ENCODE data around the gene NPY4R.
"Not testable (repeated sequence)": the region's sequence is repeated elsewhere in the genome, so short reads cannot be mapped to it uniquely, and the experiment has no call there.

The NPY4R gene, protein sequence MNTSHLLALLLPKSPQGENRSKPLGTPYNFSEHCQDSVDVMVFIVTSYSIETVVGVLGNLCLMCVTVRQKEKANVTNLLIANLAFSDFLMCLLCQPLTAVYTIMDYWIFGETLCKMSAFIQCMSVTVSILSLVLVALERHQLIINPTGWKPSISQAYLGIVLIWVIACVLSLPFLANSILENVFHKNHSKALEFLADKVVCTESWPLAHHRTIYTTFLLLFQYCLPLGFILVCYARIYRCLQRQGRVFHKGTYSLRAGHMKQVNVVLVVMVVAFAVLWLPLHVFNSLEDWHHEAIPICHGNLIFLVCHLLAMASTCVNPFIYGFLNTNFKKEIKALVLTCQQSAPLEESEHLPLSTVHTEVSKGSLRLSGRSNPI

DNA sequence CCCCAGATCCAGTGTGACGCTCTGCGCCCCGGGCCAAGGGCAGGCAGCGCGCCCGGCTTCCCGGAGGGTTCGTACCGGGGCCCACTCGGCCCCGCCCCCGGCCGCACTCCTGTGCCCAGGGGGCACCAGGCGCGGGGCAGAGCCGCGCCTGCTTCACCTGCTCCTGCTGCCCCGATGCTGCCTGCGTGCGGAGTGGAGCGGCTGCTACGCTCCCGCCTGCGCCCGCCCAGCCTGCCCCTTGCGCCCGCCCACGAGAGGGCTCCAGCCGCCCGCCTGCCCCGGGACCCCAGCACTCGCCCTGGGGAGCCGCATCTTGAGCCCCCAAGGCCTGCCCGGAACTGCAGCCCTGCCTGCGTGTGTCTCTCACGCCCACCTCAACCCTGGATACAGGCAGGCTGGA lies at the start of gene NPY4R:
NPY4R (minus strand) TSS at position 194 of the 400 bp plus-strand sequence. CDS start 3,323 bp downstream, outside the sequence.
- not testable (repeated sequence) for DNase-seq

DNA sequence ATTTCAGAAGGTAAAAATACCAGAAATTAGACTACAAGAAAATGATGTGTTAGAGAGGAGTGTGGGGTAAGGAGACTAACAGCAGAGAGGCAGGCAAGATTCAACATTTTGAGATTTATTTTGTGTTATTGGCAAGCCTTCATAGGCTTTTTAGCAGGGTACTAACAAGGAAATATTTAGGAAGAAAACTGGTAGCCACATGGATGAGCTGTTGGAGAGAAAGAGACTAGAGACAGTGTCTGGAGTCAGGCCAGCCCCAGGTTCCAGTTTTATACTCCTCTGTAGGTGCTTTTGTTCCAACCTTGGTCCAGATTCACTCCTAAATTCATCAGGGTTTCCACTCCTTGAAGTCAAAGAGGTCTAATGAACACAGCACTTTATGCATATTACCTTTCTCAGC lies 49.6 kb upstream of the NPY4R start:
- DNase-seq = no peak

DNA sequence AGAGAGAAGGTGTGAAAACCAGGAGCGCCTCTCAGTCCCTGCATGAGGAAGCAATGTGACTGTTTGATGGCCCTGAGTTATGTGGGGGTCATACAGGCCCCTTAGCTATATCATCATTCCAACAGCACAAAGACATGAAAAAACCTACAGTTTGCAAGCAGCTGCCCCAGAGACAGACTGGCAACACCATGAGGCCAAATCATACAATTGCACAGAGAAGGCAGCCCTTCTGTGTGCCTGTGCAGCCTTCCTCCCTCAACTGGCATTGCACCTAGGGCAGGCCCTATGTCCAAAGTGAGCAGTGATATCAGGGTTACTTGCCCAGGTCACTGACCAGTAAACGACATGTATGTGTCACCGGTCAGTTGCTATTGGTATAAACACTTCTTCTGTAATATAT lies 49.1 kb upstream of the NPY4R start:
- no peak for DNase-seq

DNA sequence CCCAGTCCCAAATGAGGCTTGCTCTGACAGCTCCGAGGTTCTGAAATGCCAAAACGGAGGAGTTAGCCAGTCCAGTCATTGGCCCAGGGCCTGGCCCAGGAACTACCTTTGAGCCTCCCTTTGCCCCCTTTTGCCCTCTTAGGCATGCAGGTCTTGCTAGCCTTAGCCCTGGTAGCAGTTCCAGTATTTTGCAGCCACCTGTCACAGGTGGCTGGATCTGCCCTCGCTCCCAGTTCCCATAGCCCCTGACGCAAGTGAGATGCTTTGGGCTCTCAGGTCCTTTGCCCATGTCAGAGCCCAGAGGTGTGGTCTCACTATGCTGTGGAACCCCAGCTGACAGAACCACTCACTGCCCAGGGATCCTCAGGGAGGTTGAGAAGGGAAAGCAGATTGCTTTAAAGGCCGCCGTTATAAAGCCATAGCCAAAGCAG lies 48.7 kb upstream of the NPY4R start:
- DNase-seq = no peak

DNA sequence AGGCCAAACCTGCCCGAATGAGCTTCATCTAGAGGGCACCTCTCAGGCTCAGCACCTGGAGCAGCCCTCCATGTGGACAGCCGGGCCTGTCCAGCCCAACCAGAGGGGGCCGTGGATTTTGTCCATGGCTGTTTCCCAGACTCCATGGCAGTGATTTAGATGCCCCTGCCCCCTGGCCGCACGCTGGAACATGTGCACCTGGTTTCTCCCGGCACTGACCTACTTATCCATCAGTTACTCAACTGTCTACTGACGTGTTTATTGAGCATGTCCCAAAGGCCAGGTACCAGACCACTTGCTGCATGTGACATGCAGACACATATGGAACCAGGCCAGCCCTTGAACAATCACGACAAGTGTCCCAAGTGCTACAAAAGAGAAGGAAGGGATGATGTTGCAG lies 47.6 kb upstream of the NPY4R start:
- not testable (repeated sequence) for DNase-seq

DNA sequence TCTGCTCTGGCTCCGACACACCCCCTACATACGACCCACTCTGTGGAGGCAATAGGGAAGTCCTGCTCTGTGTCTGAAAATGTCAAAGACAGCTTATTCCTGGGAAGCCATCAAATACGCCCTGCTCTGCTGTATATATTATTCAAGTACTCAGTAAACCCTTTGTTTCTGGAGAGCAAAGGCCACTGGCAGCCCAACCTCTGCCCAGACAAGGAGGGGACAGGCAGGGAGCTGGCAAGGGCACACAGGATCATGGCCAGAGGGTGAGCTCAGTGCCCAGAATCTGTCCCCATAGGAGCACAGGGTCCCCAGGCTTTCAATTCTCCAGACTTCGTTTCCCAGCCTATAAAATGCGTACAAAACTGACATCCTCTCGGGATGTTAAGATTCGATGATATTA lies 47.0 kb upstream of the NPY4R start:
- DNase-seq = not testable (repeated sequence)

DNA sequence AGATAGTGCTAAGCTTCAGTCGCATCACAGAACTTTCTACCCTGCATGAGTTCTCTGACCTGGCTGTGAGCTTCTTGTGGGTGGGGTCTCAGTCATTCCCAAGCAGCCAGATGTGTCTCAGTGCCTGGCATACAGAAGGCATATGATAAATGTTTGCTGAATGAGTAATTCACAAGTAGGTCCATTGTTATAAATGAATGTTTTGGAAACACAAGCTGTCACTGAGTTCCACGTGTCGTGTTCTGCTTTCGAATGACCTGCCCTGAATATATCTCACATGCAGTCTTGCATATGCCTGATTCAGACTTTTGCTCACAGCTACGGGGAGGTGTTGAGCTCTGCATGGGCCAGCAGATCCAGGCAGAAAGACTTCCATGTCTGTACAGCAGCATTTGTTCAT lies 46.2 kb upstream of the NPY4R start:
- not testable (repeated sequence) for DNase-seq

DNA sequence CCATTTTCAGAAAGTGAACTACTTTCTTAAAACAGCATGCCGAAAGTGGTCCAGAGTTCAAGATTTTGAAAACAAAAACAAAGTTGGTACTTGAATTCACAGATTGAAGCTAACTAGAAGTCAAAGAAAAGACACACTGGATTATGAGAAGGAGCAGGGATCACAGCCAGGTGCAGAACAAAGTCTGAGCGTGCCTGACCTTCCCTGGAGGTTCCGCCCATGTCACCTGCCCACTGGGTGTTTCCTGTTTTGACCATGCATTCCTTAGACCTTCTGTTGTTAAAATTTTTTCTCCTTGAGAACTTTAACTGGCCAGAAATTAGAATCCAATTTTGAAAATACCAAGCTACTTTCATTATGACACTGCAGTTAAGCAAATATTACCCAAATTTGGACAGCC lies 34.2 kb upstream of the NPY4R start:
- not testable (repeated sequence) for DNase-seq

DNA sequence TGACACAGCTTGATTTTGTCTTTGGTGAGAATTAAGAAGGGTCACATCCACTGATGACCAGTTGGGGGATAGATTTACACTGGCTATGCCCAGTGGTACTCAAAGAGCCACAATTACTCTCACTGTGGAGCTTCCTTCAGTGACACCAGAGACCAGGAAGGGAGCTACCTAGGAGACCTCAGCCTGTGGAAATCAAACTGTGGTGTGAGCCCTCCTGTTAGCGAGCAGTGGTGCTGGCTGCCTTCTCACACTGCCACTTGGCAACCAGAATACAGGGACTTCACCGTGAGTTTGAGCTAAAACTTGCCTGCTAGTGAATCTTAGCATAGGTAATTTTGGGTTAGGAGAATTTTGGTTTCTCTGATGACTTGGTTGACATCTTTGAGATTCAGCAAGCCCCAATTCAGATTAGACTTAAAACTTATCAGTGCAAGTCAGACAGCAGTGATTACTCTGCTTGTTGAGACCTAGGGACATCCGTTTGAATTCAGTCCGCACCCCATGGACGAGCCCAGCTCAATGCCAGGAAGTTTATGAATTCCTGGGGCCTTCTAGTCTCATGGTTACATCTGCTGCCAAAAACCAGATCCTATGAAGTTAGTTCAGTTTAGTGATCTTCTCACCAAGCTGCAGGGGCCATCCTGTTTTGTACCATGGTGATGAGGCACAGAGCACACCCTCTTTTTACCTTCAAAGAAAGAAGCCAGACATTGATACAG lies 33.4 kb upstream of the NPY4R start:
- DNase-seq = not testable (repeated sequence)

DNA sequence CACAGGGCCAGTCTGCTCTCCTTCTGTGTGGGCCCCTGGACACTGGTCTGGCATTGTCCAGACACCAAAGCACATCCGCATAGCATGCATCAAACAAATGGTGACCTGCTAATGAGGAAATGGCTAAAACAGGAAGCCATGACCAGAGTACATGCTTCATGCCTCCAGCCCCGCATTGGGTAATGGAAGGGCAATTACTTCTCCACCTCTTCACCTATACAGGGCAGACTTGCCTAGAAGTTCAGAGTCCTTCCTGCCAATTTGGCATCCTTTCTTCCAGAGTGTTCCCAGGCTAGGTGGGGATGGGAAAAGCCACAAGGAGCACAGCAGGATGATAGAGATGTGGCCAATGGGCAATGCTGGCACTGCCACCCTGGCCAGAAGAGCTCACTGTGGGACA lies 32.1 kb upstream of the NPY4R start:
- DNase-seq = not testable (repeated sequence)

DNA sequence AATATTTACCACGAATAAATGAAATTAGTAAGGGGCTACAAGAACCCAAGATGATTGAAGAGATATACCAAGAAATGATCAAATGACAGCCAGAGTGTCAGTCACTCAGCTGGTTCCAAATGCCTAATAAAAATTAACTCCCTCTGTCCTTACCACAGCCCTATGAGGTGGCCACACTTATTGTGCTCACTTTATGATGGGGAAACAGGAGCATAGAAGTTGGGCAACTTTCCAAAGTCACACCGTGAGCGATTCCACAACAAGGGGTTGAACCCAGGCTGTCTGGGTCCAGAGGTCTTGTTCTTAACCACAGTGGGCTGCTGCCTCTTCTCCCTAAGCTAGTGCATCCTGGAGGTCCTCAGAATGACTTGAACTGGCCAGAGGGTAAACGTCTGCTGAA lies 31.6 kb upstream of the NPY4R start:
- DNase-seq = not testable (repeated sequence)

DNA sequence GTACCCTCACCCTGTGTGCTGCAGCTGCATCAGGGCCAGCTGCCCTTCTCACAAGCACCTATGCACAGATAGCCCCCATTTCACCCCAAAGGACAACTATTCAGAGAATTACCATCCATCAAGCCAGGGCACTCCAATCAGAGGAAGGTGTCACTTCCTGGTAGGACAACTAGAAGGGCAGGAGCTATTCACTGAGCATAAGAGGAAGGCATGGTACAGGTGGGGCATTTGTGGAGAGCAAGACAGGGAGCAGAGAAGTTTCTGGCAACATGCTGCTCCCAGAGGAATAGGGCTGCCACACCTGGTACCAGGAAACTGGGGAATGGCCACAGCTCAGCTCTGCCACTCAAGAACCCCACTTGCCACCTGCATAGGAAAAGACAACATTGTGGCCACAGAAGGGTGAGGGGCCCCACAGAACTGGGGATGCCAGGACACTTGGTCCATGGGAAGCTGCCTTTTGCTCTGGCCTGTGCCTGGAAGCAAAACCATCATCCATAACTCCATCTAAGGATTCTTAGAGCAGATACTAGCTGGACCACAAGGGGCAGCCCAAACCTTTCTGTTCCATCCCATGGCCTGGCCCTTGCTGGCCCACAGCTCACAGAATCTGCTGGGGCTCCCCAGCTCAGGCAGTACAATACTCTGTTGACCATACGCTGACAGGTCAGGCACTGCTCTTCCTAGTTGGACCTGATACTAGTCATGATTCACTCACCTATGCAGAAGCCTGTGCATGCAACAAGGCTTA lies 25.8 kb upstream of the NPY4R start:
- not testable (repeated sequence) for DNase-seq

DNA sequence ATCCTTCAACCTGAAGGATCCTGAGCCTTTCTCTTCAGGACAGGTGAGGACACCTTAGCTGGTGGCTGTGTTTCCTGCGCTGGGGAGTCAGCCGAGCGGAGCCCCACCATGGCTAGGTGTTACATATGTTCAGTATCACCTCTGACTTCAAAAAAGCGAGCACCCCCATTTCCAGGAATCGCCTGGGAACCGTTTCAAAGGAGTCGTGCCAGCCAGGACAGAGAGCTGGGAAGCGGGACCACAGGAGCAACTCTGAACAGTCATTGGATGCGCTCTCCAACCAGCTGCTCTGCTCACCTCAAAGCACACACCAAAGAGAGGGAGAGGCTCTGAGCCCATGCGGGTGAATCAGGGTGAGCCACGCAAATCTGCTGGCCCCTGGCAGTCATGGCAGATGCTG lies 24.5 kb upstream of the NPY4R start:
- not testable (repeated sequence) for DNase-seq

DNA sequence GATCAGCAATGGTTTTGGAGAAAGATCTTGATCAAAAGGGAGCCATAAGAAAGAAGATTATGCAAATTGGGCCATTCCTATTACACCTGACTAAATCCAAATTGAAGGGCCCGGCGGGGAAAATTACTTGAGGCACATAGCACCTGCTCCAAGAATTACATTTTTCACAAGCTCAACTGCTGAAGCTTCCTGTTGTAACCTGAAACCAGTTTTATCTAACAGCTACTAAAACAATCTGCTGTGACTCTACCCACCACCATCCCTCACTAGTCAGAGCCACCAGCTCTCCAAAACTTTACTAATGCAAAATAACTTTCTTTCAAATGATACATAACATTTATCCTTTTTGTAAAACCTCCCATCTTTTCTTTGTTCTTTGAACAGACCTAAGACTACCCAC lies 20.7 kb upstream of the NPY4R start:
- DNase-seq = not testable (repeated sequence)

DNA sequence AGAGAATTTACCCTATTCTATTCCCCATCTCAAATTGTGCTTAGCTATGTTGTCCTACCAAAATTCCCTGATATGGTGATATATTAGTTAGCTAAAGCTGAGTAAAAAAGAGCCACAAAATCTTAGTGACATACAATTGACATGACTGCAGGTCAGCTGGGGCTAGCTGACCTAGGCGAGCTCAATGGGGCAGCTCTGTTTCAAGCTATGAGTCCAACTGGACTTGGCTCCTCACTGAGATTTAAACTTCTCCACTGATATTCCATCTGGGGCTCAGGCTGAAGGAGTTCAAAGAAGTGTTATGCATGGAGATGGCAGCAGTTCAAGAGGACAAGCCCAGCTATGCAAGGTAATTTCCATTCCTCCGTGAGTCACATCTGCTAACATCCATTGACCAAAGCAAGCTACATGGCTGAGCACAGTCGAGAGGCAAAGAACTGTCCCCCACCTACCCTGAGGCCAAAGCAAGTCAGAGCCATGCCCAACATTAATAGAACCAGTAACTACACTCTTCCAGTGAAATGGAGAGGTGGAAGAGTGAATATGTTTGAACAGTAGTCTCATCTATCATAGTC lies 9.1 kb upstream of the NPY4R start:
- not testable (repeated sequence) for DNase-seq

DNA sequence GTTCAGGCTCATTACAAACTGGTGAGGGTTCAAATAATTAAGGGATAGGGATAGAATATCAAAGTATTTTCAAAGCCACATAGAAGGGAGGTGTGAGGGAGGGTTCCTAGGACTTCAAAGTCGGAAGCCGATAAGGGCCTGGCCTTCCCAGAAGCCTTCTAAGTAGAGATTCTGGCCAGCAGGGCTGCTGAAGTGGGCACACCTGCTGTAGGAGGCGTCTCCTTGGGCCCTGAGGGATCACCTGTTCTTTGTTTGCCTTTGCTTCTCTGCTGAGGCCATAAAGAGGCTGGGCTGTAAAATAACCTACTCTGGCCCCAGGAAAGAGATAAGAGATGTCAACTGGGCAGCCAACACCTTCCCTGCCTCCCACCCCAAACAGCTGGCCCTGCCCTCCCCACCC lies 8.0 kb upstream of the NPY4R start:
- not testable (repeated sequence) for DNase-seq

DNA sequence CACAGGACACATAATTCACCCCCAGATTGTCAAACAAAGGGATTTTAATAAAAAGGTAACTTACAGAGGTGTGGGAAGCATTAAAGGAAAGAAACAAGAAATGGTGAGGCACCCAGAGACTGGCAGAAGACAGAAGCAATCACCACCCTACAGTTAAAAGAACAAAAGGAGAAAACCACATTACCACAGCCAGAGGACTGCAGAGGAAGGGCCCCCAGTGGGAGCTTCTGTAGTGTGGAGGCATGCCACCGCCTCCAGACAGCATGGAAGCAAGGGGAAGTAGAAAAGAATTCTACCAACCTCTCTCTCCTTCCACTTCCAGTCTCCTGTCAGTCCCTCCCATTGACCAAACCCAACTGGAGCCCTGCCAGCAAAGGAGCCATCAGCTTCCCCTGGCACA lies 4.4 kb upstream of the NPY4R start:
- DNase-seq = not testable (repeated sequence)

DNA sequence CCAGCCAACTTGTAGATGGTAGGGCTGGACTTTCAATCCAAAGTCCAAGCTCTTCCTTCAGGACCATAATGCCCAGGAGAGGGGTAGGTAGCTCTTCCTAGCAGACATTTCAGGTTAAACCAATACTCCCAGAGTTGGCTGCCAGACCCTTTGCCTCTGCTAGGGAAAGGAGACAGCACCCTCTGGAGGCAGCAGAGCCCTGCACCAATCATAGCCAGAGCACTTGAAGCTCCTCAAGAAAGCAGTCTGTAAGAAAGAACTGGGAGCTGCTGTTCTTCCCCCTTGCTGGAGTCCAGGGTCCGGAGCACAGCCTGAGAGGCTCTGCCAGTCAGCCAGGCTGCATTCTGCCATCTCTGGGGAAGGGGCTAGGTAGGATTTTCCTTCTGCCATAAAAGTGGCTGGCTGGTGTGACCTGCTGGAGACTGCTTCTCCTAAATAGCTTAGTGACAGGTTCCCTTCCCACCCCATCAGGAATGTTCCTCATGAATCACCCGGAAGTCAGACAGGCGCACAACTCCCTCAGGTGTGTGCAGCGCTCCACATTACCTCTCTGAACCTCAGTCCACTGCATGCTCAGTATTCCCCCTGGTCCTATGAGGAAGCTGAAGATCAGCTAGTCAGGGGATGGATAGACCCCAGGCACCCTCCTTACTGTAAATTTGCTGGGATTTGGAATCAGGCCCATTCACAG lies 2.5 kb upstream of the NPY4R start:
- not testable (repeated sequence) for DNase-seq

DNA sequence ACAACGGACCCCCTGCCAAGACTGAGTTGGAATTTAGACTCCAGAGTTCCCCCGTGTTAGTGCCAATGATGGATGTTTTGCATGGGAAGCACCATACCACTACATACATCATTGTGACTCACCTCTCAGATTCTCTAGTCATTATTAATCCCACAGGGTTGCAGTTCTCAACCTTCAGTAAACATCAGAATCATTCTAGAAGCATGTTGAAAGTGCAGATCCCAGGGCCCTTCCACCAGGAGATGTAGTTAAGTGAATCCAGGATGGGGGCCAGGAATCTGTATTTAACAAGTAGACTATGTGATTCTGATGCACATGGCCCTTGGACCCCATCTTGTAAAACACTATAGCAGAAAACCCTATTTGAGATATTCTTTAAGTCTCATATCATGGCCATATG lies 2.1 kb downstream of the NPY4R start:
- DNase-seq = not testable (repeated sequence)

DNA sequence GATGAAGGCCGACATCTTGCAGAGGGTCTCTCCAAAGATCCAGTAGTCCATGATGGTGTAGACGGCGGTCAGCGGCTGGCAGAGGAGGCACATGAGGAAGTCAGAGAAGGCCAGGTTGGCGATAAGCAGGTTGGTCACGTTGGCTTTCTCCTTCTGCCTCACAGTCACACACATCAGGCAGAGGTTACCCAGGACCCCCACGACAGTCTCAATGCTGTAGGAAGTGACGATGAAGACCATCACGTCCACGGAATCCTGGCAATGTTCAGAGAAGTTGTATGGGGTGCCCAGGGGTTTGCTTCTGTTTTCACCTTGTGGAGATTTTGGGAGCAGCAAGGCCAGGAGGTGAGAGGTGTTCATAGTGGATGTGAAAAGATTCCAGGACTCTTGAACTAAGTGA lies 3.5 kb downstream of the NPY4R start:
- not testable (repeated sequence) for DNase-seq

DNA sequence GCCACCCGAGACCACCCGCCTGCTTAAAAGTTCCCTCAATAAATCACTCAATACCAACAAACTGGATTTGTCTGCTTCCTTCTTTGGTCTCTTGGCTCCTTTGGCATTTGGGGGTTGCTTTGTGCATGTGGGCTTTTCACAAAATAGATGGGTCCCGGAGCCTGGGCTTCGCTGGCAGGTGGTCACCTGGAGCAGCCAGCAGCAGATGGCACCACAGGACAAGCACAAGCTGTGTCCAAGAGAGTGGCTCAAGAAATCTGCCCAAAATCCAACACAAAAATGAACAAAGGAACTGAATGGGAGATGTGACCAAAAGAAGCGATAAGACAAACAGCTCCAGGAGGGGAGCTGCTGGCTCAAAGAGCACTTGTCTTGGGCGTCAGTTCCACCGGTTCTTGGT lies 6.2 kb downstream of the NPY4R start:
- not testable (repeated sequence) for DNase-seq

DNA sequence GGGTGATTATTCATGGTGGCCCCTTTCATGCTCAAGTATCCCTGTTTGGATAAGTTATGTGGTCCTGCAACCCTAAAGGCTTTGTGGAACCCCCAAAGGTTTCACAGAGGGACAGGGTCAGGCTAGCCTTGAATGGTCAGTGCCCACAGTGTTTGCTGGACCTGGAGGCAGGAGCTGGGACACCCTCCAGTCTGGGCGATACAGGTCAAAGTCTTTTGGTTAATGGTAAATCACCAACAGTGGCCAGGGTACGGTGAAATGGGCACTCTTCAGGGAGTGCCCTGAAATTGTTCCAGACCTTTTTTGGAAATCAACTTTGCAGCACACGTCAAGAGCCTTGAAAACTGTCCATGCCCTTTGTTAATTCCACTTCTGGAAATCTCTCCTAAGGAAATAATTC lies 8.7 kb downstream of the NPY4R start:
- not testable (repeated sequence) for DNase-seq
